OCI-M2 (cell line): ENCODE results near the gene TTLL6.
"Not testable (repeated sequence)": the region's sequence is repeated elsewhere in the genome, so short reads cannot be mapped to it uniquely, and the experiment has no call there.

ENCODE experiments used
- DNase-seq: peaks from one replicate; lab custom pipeline; 2025; ENCODE audit not compliant: unreplicated experiment; lab: John Stamatoyannopoulos, UW

The TTLL6 gene

GRCh38 chr17:48724251-48725003 lies 92.6 kb downstream of the TTLL6 start:
- DNase-seq: peak; percentile 2

DNA sequence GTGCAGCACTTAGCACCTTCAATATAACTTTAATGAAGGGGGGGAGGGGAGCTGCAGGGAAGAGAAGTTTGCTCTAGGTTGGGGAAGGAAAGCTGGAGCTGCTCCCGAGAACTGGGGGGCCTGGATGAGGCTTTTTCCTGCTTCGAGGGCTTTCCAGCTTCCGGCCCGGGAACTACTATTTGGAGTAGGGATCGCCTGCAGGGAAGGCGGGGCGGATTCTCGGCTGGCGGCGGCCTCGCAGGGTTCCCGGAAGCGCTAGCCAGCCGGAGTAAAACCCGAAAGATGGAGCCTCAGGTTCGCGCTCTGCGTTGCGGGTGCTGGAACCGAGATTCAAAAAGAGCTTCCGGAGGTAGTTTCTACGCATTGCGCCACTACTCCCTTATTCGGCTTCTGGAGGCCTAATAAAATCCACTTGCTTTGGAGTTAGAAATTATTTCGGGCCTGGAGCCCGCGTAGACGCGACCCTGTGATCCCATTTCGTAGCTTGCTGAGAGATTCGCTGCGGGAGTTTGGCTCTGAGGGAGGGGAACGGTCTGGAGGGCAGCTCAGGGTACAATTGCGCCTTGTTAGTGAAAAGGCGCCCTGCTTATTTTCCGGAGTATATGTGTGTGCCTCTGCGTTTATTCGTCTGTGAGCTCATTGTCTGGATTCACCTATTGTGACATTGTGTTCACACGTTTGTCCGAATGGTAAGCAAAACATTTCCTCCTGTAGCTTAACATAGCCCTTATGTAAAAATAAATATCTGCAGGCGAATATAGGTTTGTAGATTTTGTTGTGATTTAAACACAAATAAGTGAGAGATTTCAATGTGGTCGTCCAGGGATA lies 93.4 kb downstream of the TTLL6 start:
- DNase-seq: no peak

- DNase-seq: no peak
These were observed 94.1 kb downstream of the TTLL6 start, which contains the start of gene PRAC2 for GRCh38 chr17:48722915-48723422. Gene PRAC2, plus strand, starts transcription at chr17:48723185. Its CDS starts 1,226 bp downstream, at chr17:48724411.

DNA sequence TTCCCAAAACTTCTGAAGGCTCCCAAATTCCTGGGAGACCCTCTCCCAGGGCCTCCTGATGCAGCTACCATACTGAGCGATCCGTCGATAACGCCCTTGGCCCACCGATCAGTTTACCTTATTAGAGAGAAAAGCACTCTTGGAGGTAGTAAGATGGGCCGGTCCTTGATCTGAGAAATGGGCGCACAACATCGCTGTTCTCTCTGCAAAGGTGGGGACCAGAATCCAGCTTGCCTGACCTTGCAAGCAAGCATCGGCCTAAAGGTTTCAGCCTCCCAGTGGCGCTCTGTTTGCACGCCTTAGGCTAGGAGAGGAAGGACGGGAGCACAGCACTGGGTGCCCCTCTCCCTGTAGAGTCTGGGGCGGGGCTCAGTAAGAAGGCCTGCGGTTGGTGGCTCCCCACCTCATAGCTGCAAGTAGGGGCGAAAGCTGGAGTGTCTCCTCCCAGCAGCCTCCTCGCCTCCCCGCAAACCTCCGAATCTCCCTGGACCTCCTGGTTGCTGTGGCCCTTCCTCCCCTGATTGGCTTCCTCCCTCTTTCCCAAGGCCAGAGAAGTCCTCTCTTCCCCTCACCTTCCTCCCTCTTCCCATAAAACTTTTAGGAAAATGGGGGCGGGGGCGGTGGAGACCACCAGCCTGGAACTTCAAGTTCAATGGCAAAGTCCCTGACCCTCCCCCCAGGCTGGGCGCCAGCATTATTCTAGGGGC lies 94.7 kb downstream of the TTLL6 start, which contains the start of gene PRAC1:
Gene PRAC1 (minus strand): TSS at position 318 of the 707 bp plus-strand sequence. CDS start 126 bp downstream, at position 192.
- no peak for DNase-seq

DNA sequence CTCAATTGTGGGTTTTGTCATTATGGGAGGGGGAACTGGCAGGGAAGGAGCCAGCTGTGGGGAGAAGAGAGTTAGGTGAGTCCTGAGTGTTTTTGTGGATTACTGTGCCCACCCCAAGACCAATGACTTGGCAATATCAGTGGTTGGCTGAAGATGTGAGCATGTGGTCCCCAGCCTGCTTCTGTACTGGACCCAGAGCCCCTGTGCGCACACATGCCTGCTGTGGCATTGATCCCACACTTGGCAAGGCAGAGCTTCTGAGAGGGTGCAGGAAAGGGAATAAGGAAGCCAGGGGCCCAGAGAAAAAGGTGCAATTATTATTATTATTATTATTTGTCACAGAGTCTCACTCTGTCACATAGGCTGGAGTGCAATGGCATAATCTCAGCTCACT lies 96.0 kb downstream of the TTLL6 start:
- DNase-seq: no peak

DNA sequence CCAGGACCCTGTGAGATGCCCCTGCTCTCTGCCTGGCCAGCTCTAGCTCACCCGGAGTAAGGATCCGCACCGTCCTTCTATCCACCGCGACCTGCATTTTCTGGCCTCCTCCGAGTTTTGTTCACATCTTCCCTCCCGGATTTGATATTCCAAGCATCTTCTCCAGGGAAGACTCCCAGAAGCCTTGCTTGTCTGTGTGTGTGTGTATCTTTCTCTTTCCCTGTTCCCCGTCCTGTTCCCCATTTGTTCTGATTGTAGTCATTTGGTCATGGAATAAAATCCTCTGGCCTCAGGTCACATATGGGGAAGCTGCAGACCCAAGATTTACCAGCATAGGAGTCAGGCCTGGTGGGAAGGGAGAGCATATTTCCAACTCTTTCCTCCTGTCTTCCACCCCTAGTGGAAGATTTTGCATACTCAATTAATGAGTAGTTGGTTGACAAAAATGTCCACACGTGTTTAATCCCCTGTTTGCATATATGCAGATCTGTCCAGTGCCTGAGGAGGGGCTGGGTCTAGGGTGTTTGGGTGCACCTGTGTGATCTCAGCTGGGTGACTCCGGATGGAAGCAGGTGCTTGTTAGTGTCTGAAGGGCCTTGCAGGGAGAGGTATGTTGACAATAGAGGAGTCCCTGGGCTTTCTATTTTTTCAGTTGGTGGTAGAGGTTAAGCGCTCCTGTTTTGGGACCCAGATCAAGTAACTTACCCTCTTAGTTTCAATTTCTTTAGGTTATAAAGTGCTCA lies 96.6 kb downstream of the TTLL6 start:
- no peak for DNase-seq

GRCh38 chr17:48719642-48720265 lies 97.3 kb downstream of the TTLL6 start:
- no peak for DNase-seq

- no peak for DNase-seq
These were observed 98.0 kb downstream of the TTLL6 start for GRCh38 chr17:48718761-48719641.

DNA sequence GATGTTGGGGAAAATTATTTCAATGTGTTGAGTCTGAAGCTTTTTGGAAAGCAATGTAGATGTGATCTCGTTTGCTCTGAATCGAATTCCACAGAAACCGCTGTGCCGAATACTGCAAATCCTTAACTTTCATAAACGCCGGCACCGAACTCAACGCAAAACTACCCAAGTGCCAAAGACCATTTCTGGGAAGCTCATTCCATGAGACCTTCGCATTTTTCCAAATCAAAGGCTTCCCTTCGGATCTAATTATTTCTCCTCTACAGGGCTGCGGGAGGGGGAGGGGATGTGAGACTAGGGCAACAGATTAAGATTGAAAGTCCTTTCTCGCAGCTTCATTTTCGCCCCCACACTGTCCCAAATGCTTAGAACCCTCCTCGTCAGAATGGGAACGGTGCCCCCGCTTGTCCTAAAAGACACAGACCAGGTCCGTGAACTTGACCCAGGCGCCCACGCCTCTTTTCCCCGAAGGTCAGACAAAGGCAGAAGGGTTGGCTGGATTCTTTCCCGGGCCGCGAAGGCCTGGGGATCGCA lies 98.7 kb downstream of the TTLL6 start:
- no peak for DNase-seq

GRCh38 chr17:48717367-48718226 lies 99.4 kb downstream of the TTLL6 start:
- no peak for DNase-seq

DNA sequence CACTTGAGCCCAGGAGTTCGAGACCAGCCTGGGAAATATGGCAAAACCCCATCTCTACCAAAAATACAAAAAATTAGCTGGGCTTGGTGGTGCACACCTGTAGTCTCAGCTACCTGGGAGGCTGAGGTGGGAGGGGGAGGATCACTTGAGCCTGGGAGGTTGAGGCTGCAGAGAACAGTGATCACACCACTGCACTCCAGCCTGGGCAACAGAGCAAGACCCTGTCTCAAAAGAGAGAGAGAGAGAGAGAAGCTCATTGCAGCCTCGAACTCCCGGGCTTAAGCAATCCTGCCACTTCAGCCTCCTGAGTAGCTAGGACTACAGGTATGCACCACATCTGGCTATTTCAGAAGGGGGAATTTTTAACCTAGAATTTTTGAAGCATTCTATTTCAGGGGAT lies 100.5 kb downstream of the TTLL6 start:
- not testable (repeated sequence) for DNase-seq

DNA sequence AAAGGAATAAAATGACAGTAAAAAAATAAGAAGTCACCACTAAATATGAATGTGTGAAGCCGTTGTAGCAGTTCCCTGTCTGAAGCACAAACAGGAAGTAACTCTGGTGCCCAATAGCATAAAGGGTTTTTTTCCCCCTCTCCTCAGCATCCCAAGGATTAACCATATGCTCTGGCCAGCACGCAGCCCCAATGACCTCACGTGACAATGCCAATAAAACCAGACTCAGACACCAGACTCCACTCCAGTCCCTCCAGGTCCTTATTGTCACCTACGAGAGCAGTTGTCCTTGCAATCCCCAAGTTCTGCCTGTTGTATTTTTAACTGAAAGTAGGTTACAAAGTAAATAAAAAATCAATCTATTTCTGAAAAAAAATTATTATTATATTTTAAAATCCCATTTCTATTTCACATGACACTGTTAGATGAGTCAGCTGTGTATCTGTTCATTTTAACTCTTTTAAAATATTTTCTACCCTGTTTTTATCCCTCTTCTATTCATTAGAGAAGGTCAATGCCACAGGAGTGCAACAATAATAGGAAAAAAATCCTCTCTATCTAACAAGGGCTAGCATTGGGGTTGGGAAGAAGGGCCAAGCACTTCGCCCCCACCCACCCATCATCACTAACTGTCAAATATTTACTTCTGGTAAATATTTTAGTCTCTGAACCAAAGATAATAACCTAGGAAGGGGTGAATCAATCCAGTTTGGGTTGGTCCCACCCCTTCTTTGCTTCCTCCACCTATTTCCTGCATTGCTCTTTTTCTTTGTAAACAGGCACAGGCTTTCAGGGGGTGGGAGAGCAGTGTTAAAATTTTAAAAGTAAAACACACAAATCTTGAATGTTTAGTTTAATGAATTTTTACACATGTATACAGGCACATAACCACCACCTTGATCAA lies 101.3 kb downstream of the TTLL6 start:
- no peak for DNase-seq
